Left renal pelvis (tissue), 4 donors: Measurements from ENCODE around the gene OR10K1. TPM values are rescaled to one million over a fixed set of nuclear protein-coding genes. Genes with fewer than 3 reads are reported as not detected.
"Not testable (repeated sequence)": the region's sequence is repeated elsewhere in the genome, so short reads cannot be mapped to it uniquely, and the experiment has no call there.

ENCODE experiments used
- DNase-seq, 4 donors: peaks; one replicate each; pipeline ENCODE4 v3.0.0-alpha.2; 2013; ENCODE audit warnings: low read depth in 4 of 4, low spot score in 3 of 4
- polyA plus RNA-seq, 4 donors: library from polyadenylated mRNA; unstranded; fragments of 120-200 nt; gene quantifications; one replicate each; pipeline ENCODE4 v1.2.1, GENCODE V29; 2013; ENCODE audit not compliant: insufficient read length in 4 of 4

Gene OR10K1
- polyA plus RNA-seq: not detected

DNA sequence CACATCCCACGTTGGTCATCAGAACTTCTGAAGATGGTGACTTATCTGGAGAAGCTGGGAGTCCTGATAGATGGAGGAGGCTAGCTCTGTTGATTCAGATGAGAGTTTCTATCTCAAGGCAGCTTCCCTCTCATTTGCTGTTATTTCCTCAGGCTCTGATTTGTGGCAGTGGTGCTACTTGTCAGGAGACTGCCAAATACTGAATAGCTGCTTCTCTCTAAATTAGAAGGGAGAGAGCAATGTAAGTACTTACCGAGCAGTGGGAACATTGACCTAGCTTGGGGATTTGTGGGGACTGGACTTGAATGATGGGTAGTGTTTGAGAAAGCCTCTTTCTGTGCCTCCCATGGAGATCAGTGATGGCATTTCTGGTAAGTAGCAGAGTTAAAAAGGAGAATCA is at the start of gene OR10K1:
Gene OR10K1, plus strand, starts transcription at position 301 of the 400 bp plus-strand sequence. CDS start 3,728 bp downstream, outside the sequence.
- DNase-seq: no peak

GRCh38 chr1:158414651-158415345 is 46.8 kb upstream of the OR10K1 start:
- DNase-seq: no peak

DNA sequence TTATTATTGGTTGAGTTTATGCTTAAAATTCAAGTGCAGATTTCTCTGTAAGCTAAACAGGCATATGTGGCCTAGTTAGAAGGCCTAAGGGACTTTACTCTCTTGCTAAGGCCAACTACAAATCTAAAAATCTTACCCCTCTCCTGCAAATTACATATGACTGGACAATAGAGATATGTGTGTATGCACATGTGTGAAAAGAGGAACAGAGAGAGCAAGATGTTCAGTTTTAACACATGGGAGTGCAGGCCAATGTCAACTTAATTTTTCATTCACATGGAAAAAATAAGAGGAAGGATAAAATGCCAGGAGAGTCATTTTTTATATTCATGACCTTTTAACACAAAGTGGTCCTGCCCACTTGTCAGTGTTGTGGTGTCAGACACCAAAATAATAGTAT is 44.0 kb upstream of the OR10K1 start:
- DNase-seq: no peak

DNA sequence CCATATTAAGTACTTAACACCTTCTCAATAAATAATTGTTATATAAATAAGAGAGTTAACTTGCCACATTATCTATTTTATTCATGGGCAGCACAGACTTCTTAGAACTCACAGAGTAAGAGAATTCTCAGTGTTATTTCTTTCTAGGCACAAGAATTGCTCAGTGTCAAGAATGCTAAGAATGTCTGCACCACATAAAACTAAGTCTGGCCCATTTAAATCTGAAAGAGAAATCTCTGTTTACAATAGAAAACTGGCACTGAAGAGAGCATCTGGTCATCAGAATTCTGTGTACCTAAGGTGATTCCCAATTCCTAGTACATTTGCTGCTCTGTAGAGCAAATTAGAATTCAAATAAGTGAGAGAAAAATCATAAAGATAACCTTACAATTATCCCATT is 39.4 kb upstream of the OR10K1 start:
- no peak for DNase-seq

- no peak for DNase-seq
These were observed 36.6 kb upstream of the OR10K1 start for GRCh38 chr1:158425027-158425426.

GRCh38 chr1:158426137-158426536 is 35.5 kb upstream of the OR10K1 start, which contains the start of gene OR10K2:
TSS of gene OR10K2 (minus strand) at chr1:158426237. CDS start at chr1:158420866, 5,371 bp downstream.
- DNase-seq: no peak

- not testable (repeated sequence) for DNase-seq
These were observed 31.5 kb upstream of the OR10K1 start for GRCh38 chr1:158430163-158430562.

DNA sequence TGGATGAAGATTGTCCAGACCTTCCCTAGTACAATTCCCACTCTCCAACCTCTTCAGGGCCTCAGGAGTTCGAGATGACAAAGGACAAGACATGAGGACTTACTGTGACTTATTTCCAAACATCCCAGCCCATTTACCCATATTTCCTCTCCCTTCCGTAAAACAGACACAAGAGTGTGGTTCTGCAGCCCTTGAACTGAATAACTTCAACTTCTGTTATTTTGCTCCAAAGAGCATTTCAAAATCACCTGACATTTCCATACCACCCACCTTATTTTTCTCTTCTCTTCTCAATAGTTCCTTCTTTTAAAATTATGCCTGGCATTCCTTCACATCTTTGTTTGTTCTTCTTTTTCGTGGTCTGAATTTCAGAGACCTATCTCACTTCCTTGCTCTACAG is 26.9 kb upstream of the OR10K1 start:
- no peak for DNase-seq

DNA sequence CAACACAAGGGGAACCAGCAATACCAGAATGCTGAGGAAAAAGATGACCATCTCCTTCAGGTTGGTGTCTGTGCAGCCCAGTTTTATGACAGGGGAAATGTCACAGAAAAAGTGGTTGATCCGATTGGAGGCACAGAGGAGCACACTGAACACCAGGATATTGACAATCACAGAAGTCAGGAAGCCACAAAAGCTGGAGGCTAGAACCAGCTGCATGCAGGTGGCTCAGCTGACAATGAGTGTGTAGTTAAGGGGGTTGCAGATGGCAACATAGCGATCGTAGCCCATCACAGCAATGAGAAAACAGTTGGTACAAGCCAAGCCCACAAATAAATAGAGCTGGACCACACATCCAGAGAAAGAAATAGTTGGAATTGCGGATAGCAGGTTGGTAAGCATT is 16.3 kb upstream of the OR10K1 start:
- DNase-seq: no peak

- DNase-seq: no peak
These were observed 7.1 kb upstream of the OR10K1 start for GRCh38 chr1:158454537-158454936.

GRCh38 chr1:158457246-158457645 is 4.4 kb upstream of the OR10K1 start:
- DNase-seq: no peak

- DNase-seq: no peak
These were observed 3.4 kb upstream of the OR10K1 start for GRCh38 chr1:158458263-158458662.

- DNase-seq: no peak
These were observed 10.3 kb downstream of the OR10K1 start, which contains the start of gene OR10R2 for GRCh38 chr1:158471920-158472319. TSS of gene OR10R2 (plus strand) at chr1:158472220. CDS start at chr1:158472326, 106 bp downstream.

GRCh38 chr1:158485455-158485854 is 23.8 kb downstream of the OR10K1 start:
- no peak for DNase-seq

DNA sequence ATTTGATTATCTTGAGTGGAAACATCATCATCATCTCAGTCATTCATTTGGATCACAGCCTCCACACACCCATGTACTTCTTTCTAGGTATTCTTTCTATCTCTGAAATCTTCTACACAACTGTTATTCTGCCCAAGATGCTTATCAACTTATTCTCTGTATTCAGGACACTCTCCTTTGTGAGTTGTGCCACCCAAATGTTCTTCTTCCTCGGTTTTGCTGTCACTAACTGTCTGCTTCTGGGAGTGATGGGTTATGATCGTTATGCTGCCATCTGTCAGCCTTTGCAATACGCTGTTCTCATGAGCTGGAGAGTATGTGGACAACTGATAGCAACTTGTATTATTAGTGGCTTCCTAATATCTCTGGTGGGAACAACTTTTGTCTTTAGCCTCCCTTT is 29.7 kb downstream of the OR10K1 start:
- no peak for DNase-seq

DNA sequence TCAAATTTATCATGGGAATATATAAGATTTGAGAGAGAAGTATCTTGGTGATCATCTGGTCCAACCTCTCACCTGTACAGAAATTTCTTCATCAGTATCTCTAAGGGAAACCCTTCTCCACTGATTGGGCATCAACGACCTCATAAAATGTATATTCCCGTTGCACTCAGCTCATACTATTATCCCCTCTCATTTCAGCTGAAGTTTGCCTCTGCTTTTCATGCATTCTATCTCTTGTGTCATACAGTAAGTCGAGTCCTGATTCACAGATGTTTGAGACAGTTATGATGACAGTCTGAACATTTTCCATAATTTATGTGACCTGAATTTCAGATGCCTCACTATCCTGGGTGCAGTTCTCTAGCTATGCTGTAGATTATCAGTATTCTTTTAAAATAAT is 31.4 kb downstream of the OR10K1 start:
- no peak for DNase-seq

DNA sequence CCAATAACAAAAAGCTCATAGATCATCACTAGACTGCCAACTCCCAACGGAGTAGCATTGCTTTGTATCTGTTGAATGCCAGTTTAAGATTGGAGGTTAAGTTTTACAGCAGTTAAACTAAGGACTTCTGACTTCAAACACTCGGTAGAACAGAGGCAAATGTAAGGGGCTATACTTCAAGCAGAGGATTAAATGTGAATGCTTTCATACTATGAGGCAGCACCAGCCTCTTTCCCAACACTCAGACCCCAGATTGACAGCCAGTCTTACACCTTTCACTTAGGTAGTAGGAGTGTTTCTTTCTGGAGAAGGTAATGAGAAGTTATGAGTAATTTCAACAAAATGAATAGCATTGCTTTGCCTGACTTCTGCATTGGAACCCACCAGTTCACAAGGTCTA is 33.2 kb downstream of the OR10K1 start:
- no peak for DNase-seq

- DNase-seq: peak in 1 of 4 donors; percentile 2
These were observed 34.7 kb downstream of the OR10K1 start for GRCh38 chr1:158496374-158496773.

- DNase-seq: peak in 1 of 4 donors; percentile 1
These were observed 44.8 kb downstream of the OR10K1 start for GRCh38 chr1:158506369-158506987.

GRCh38 chr1:158507511-158507910 is 45.9 kb downstream of the OR10K1 start:
- no peak for DNase-seq

DNA sequence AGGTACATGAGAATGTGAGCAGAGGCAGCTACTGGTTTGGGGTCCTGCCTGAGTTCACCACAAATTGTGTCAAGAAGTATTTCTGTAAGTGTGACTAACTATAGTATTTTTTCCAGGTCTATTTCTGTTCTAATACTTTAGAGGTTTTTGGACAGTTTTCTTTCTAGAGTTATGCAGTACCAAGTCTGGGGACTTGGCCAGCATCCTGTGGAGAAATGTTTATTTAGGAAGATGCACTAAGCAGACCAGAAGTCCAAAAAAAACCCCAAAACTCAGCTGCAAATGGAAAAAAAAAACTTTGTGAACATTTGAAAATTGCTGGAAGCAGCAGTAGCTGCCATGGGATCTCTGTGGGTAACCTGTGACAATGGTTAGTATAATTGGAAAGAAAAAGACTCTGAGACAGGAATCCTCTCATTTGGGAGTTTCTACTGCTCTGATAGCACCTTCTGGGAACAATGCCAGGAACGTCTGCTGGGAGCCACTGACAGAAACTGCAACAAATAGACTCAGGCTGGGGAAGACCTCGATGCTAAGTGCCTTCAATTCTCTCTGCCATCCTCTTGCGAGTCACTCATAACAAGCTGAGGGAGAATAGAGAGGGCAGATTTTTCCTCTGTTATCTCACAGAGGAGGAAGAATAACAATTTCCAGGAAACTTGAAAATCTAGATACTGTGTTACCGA is 48.0 kb downstream of the OR10K1 start:
- no peak for DNase-seq

GRCh38 chr1:158516966-158517365 is 55.3 kb downstream of the OR10K1 start:
- DNase-seq: no peak
